Measurements from ENCODE around the gene NLGN1.

Gene NLGN1

DNA sequence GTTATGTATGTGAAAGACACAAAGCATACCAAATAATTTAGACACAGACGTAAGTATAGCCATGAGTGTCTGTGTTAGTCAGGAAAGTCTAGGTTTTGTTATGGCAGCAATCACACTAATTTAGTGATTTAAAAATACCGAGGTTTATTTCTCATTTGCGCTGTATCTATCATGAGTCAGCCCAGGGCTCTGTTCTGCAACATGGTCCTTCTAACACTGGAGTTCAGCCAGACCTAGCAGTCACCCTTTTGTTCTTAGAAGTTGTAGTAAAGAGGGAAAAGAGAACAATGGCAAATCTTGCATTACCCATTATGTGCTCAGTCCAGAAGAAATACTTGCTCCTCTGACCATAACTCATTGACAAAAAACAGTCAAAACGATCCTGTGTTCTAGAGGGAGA lies 311.5 kb downstream of the NLGN1 start:
- TF ChIP-seq, protein P1, sequence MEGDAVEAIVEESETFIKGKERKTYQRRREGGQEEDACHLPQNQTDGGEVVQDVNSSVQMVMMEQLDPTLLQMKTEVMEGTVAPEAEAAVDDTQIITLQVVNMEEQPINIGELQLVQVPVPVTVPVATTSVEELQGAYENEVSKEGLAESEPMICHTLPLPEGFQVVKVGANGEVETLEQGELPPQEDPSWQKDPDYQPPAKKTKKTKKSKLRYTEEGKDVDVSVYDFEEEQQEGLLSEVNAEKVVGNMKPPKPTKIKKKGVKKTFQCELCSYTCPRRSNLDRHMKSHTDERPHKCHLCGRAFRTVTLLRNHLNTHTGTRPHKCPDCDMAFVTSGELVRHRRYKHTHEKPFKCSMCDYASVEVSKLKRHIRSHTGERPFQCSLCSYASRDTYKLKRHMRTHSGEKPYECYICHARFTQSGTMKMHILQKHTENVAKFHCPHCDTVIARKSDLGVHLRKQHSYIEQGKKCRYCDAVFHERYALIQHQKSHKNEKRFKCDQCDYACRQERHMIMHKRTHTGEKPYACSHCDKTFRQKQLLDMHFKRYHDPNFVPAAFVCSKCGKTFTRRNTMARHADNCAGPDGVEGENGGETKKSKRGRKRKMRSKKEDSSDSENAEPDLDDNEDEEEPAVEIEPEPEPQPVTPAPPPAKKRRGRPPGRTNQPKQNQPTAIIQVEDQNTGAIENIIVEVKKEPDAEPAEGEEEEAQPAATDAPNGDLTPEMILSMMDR (IDR thresholded peaks at IDR 0.05; ENCODE audit: insufficient read depth, low read depth, low read length, missing control alignments) = no peak
- H3K4me3 ChIP-seq (ENCODE audit: low read depth, low read length) = no peak overlapping the region
- DNase-seq (ENCODE audit: low read depth) = no peak

DNA sequence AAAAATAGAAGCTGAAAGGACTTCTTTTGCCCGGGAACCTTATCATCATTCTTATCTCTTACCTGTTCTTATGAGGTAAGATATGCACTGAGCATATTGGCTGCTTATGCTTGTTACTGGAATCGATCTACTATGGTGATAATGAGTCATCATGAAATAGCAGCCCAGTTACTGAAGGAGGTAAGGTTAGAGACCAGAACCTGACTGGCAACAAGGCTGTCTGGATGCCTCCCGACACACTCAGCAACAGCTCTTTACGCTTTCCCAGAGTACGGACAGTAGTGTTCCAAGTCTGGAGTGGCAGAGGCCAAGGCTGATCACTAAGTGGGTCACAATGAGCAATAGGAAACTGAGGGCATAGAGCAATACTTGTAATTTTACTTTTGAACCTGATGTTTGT lies 314.1 kb downstream of the NLGN1 start:
- TF ChIP-seq, protein P1 (IDR thresholded peaks at IDR 0.05; ENCODE audit: insufficient read depth, low read depth, low read length, missing control alignments) = no peak
- no peak for DNase-seq (ENCODE audit: low read depth)
- H3K4me3 ChIP-seq (ENCODE audit: low read depth, low read length) = no peak overlapping the region

DNA sequence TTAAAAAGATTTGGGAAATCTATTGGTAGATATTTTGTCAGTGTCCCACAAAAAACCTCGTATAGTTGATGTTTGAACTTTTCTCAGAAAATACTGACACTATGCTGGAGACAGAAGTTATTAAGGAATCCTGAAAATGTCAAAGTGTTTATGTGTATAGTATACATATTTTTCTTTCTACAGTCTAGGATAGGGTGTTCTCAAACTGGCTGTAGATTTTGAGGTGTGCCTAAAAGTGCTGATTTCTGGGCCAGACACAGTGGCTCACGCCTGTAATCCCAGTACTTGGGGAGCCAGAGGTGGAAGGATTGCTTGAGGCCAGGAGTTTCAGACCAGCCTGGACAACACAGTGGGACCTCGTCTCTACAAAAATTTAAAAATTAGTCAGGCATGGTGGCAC lies 322.0 kb downstream of the NLGN1 start:
- TF ChIP-seq, protein P1 (IDR thresholded peaks at IDR 0.05; ENCODE audit: insufficient read depth, low read depth, low read length, missing control alignments) = no peak
- no peak for DNase-seq (ENCODE audit: low read depth)
- H3K4me3 ChIP-seq (ENCODE audit: low read depth, low read length) = no peak overlapping the region

DNA sequence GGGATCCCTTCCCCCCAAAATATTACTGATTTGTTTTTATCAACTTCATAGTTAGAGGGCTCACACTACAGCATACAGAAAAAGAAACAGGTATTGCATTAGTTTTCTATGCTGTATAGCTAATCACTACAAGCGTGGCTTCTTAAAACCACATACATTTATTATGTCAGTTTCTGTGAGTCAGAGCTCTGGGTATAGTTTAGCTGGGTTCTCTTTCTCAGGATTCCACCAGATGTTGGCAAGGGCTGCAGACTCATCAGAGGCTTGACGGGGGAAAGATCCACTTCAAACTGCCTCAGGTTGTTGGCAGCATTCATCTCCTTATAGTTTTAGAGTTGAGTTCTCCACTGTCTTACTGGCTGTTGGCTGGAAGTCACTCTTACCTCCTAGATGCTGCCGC lies 328.0 kb downstream of the NLGN1 start:
- no peak for DNase-seq (ENCODE audit: low read depth)
- TF ChIP-seq, protein P1 (IDR thresholded peaks at IDR 0.05; ENCODE audit: insufficient read depth, low read depth, low read length, missing control alignments) = no peak
- no peak overlapping the region for H3K4me3 ChIP-seq (ENCODE audit: low read depth, low read length)

DNA sequence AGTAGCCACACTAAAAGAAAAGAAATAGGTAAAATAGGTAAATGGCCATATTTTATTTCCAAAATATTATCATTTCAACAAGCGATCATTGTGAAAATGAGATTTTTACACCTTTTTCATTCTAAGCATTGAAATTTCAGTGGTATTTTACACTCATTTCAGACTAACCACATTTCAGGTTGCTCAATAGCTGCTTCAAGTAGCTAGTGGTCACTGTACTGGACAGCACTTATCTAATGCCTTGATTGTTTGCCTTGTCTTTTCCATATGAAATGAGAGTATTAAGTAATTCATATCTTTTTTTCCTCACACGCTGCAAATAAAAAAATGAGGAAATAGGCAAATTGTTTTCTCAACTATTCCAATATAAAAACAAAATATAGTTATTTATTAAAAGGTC lies 332.8 kb downstream of the NLGN1 start:
- DNase-seq (ENCODE audit: low read depth) = no peak
- TF ChIP-seq, protein P1 (IDR thresholded peaks at IDR 0.05; ENCODE audit: insufficient read depth, low read depth, low read length, missing control alignments) = no peak

DNA sequence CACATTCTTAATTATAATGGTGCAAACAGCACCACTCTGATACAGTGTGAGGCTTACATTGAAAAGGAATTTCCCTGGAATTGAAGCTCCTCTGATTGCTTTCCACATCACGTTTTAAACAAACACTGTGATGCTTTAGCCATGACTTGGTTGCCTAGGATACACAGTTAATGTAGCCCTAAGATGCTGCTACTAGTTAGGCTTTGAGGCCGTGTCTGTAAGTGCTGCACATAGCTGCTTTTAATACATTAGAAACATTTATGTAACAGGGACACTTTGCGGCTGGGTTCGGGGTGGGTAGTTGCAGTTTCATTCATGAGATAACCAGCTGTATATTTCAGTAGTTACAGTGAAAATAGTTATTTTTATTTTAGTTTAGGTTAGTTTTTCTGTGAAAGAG lies 334.7 kb downstream of the NLGN1 start:
- TF ChIP-seq, protein P1 (IDR thresholded peaks at IDR 0.05; ENCODE audit: insufficient read depth, low read depth, low read length, missing control alignments) = no peak
- DNase-seq (ENCODE audit: low read depth) = peak; percentile 7
- H3K4me3 ChIP-seq (ENCODE audit: low read depth, low read length) = no peak overlapping the region

More for the DNA sequence above, 332.8 kb downstream of the NLGN1 start:
- no peak overlapping the region for H3K4me3 ChIP-seq (ENCODE audit: low read depth, low read length)

DNA sequence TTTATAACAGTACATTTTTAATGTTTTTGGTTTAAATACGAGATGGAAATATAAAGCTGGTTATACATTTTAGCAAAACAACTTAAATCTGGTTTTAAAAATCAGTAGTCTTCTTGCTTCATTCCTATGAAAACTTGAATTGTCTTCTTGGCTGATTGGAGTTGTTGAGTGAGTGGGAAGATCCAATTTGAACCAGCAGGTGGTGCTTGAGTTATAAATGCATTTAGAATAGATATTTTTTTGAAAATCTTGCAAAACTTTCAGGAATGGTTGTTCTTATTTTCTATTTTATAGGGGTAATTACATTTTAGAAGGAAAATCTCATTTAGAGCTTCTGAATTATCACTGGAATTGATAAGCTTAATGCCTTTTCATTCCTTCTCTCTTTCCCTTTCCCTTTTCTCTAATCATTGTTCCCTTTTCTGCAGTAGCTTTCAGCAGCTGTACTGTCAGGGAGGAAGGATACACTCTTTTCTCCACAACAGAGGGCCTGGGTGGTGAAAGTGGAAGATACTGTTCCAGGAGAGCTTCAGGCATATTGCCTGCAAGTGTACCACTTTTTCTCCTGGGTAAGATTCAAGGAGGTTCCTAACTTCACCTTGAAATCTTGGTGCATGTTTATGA lies 335.6 kb downstream of the NLGN1 start:
- DNase-seq (ENCODE audit: low read depth) = peak; percentile 7
- TF ChIP-seq, protein P1 (IDR thresholded peaks at IDR 0.05; ENCODE audit: insufficient read depth, low read depth, low read length, missing control alignments) = peak; percentile 5
- H3K4me3 ChIP-seq (ENCODE audit: low read depth, low read length) = no peak overlapping the region

All from GM12865 (cell line).